DND-41 (cell line): ENCODE data around the gene KIAA1671.

ENCODE experiments used
- CTCF ChIP-seq: IDR thresholded peaks from 2 replicates; pipeline ENCODE4 v1.5.1; 2012; ENCODE audit warnings: borderline replicate concordance, low read length, moderate library complexity, mild to moderate bottlenecking; ENCODE audit not compliant: poor library complexity, severe bottlenecking; ENCODE audit errors: extremely low read depth
- EZH2 ChIP-seq: IDR thresholded peaks from 3 replicates; pipeline ENCODE4 v1.6.1; 2012; ENCODE audit warnings: borderline replicate concordance, low read depth, mild to moderate bottlenecking, moderate library complexity, low read length, inconsistent platforms; ENCODE audit not compliant: severe bottlenecking

GRCh38 chr22:25032066-25032465 is 79.5 kb downstream of the KIAA1671 start:
- TF ChIP-seq CTCF (no peak), EZH2 (no peak)
